C1 segment of cervical spinal cord (tissue), 14 donors: ENCODE results near the gene ZC3H7B.
"Not testable (repeated sequence)": the region's sequence is repeated elsewhere in the genome, so short reads cannot be mapped to it uniquely, and the experiment has no call there.

Experiments
- DNase-seq, 14 donors: peaks; one replicate each; lab custom pipeline; 2025; lab: John Stamatoyannopoulos, UW

Gene ZC3H7B

GRCh38 chr22:41301085-41302020 lies at the start of gene ZC3H7B:
TSS of gene ZC3H7B (plus strand) at chr22:41301525. CDS start at chr22:41320661, 19,136 bp downstream.
- peak in 12 of 14 donors; percentile 39 to 70 (median 64) for DNase-seq

- DNase-seq, result peak in 1 of 14 donors; percentile 8
Measured at GRCh38 chr22:41252365-41252764, 49.0 kb upstream of the ZC3H7B start.

- DNase-seq, result no peak
Measured at GRCh38 chr22:41254230-41254629, 47.1 kb upstream of the ZC3H7B start.

- DNase-seq, result no peak
Measured at GRCh38 chr22:41256254-41257253, 44.8 kb upstream of the ZC3H7B start.

- DNase-seq, result no peak
Measured at GRCh38 chr22:41257696-41258095, 43.6 kb upstream of the ZC3H7B start.

GRCh38 chr22:41259756-41260155 lies 41.6 kb upstream of the ZC3H7B start:
- not testable (repeated sequence) for DNase-seq

GRCh38 chr22:41260871-41261270 lies 40.5 kb upstream of the ZC3H7B start:
- DNase-seq, result no peak

GRCh38 chr22:41261541-41262249 lies 39.6 kb upstream of the ZC3H7B start:
- no peak for DNase-seq

GRCh38 chr22:41262250-41262765 lies 39.0 kb upstream of the ZC3H7B start:
- DNase-seq, result no peak

GRCh38 chr22:41263704-41264103 lies 37.6 kb upstream of the ZC3H7B start:
- DNase-seq, result no peak

GRCh38 chr22:41264408-41264941 lies 36.9 kb upstream of the ZC3H7B start:
- DNase-seq, result peak in 12 of 14 donors; percentile 18 to 84 (median 66)

GRCh38 chr22:41267958-41268357 lies 33.4 kb upstream of the ZC3H7B start:
- DNase-seq, result no peak

- no peak for DNase-seq
Measured at GRCh38 chr22:41271787-41272186, 29.5 kb upstream of the ZC3H7B start.

GRCh38 chr22:41273128-41273527 lies 28.2 kb upstream of the ZC3H7B start:
- DNase-seq, result no peak

GRCh38 chr22:41274856-41275255 lies 26.5 kb upstream of the ZC3H7B start:
- DNase-seq, result peak in 10 of 14 donors; percentile 6 to 69 (median 36)

GRCh38 chr22:41280065-41280464 lies 21.3 kb upstream of the ZC3H7B start:
- no peak for DNase-seq

GRCh38 chr22:41280854-41281253 lies 20.5 kb upstream of the ZC3H7B start:
- DNase-seq, result no peak

- DNase-seq, result no peak
Measured at GRCh38 chr22:41284465-41284864, 16.9 kb upstream of the ZC3H7B start.

GRCh38 chr22:41285441-41285819 lies 15.9 kb upstream of the ZC3H7B start:
- DNase-seq, result peak in 6 of 14 donors; percentile 43 to 74 (median 56)

- DNase-seq, result peak; percentile 94 to 100 (median 98)
Measured at GRCh38 chr22:41285820-41286638, 15.3 kb upstream of the ZC3H7B start, which contains the start of gene RANGAP1. TSS of gene RANGAP1 (minus strand) at chr22:41286187. CDS start at chr22:41281044, 5,143 bp downstream.
